ENCODE measurements around the gene DYRK1A.

GRCh38 chr21:37358397-37358796 lies 8.2 kb upstream of the DYRK1A start:
- no peak for TF ChIP-seq POLR2A (IDR thresholded peaks at IDR 0.05; ENCODE audit: low read length)
- no peak for TF ChIP-seq GATA1 (IDR thresholded peaks at IDR 0.05; ENCODE audit: low read depth, low read length)

All from erythroblast (primary cell).